Measurements from ENCODE around the gene SFI1.
"Not testable (repeated sequence)": the region's sequence is repeated elsewhere in the genome, so short reads cannot be mapped to it uniquely, and the experiment has no call there.

Gene SFI1

DNA sequence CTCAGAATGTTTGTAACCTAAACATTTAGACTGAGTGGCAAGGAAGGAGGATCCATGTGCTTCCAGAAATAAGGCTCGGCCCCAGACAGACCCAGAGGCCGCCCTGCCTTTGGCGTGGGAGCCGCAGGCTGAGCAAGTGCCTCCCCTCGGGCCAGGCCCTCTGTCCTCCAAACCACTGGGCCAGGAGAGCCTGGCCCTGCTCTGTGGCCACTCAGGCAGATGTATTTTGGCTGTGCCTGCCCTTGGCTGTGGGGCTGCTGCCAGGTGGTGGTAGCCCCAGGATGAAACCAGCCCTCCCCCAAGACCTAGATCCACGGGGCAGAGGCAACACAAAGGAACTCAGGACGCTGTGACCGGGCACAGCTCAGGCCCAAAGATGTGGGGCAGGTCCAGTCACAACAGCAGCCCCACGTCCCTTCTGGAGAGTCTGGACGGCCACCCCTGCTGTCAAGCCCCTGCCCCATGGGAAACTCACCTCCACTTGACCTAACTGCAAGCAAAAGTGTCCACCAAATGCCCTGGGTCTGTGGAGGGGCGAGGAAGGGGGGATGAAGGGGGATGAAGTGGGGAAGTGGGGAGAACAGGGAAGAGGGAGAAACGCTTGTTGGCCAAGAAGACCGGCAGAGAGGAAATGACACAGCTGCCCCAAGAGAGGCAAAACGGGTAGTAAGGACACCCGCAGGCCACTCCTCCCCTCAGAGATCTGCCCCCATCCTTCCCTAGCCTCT lies 141.7 kb downstream of the SFI1 start:
- DNase-seq: no peak

DNA sequence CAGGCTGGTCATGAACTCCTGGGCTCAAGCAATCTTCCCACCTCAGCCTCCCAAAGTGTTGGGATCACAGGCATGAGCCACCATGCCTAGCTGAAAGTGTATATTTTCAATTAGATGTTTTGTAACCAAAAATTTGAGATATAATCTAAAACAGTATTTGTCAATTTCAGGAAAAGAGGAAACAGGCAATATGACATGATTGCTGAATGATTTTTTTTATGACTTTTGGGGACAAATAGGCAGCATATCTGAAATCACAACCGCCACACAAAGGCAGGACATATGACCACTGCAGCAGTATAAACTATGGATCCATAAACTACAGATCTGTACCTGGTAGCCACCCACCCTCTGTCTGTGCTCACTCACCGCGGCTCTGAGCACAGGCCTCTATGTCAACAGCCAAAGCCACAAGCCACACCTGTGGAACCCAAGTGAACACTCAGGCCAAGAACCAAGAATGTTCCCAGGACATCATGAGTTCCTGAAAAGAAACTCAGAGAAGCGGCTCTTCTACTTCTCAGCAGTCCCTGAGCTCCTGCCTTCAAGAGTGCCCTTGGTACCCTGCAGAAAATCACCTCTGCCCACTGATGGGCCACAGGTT lies 143.2 kb downstream of the SFI1 start:
- DNase-seq: no peak

GRCh38 chr22:31646186-31647019 lies 150.1 kb downstream of the SFI1 start:
- no peak for DNase-seq

DNA sequence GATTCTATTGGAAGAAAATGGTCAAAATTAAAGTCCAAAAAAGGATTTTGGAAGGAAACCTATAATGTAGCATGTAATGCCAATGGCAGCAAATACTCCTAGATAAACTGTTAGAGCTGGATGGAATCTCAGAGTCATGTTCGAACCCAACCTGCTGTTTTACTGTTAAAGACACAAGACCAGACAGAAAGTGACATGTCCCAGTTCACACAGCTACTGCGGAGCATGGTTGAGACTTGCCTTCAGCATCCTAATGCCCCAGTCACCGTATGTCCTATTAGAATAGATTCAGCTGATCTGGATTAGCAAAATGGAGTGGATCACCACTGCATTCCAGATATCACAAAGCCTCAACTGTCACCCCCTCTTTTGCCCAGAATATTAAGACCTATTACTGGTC lies 150.7 kb downstream of the SFI1 start:
- no peak for DNase-seq

- DNase-seq: no peak
Measured at GRCh38 chr22:31647523-31648320, 151.4 kb downstream of the SFI1 start.

GRCh38 chr22:31650391-31650790 lies 154.1 kb downstream of the SFI1 start:
- no peak for DNase-seq

- no peak for DNase-seq
Measured at GRCh38 chr22:31651664-31652063, 155.3 kb downstream of the SFI1 start.

DNA sequence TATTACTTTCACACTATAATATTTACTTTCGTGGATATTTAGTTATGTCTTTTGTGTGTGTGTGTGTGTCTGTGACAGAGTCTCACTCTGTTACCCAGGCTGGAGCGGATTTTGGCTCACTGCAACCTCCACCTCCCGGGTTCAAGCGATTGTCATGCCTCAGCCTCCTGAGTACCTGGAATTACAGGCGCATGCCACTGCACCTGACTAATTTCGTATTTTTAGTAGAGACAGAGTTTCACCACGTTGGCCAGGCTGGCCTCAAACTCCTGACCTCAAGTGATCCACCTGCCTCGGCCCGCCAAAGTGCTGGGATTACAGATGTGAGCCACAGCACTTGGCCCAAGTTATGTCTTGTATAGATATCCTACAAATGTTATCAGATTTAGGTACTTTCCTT lies 155.8 kb downstream of the SFI1 start:
- no peak for DNase-seq

DNA sequence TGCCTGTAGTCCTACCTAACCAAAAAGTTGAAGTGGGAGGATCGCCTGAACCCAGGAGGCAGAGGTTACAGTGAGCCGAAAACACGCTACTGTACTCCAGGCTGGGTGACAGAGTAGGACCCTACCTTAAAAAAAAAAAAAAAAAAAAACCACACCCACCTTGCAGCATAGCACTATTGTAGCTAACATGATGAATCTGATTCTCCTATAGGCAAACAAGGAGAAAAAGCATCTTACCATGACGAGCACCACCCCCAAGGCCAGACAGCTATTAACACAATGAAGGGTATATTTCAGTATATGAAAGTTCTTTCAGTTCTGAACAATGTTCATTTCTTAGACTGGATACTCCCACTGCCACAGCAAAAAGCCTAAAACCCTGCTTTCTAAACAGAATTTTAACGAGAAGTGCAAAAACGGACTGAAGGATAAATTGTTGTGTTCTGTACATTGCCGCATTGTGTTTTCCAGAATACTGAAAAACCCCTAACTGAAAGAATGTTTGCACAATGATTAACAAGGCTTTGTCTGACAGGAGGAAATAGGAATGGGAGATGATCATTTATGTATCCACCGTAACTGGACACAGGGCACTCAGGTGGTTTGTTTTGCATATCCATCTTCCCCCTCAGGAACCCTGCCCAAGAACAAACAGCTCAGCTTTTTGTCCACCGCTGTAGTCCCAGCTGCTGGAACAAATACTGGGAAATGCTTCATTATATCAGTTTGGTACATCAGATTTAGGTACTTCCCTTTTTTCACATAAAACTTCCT lies 156.8 kb downstream of the SFI1 start:
- no peak for DNase-seq

GRCh38 chr22:31653944-31654343 lies 157.6 kb downstream of the SFI1 start:
- no peak for DNase-seq

GRCh38 chr22:31654408-31654807 lies 158.1 kb downstream of the SFI1 start:
- no peak for DNase-seq

GRCh38 chr22:31659246-31659645 lies 162.9 kb downstream of the SFI1 start:
- DNase-seq: no peak

DNA sequence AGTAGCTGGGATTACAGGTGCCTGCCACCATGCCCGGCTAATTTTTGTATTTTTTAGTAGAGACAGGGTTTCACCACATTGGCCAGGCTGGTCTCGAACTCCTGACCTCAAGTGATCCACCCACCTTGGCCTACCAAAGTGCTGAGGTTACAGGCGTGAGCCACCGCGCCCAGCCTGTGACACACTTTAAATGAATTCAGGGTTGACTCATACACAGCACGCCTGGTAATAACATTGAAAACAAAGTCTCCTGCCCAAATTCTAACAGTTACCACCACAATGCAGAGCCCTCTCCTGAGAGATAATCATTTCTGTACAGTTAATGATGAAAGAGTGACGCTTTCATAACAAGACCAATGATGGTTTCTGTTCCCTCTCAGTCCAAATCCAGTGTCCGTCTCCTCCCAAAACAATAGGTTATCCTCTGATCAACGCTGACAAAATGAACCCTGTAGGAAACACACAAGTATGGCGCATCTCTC lies 164.6 kb downstream of the SFI1 start:
- not testable (repeated sequence) for DNase-seq

DNA sequence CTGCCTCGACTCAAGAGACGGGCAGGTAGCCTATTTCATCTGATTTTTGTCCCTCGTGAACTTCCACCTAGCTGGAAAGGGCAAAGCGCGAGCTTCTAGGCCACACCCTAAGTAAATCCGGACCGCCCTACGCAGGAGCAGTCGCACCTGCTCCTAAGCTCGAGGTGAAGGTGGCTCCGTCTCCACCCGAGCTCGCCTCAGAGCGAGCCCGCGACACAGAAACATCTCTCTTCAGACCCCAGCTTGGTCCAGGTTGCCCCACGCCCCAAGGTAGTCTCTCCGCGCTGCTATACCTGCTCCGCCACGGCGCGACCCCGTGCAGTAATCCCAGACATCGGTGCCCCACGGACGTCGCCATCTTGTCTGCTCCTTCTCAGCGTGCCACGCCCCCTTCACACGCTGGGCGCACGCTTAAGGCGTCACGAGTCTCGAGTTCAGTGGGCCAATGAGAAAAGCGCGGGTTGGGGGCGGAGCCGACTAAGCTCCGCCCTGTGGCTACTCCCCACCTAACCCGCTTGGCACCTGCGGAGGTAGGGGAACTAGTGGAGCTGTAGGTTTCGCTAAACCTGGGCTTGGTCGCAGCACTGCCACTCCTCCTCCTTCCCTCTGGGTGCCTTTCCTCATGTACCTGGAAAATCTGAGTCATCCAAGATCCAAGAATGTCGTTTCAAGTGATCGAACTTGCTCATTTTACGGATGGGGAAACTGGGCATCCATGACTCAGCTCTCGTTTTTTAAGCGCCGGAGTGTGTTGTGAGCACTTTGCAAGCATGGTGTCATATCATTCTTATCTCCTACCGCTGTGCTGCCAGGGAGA lies 165.7 kb downstream of the SFI1 start, which contains the start of gene PISD:
Gene PISD, minus strand, starts transcription at position 365 of the 817 bp plus-strand sequence. Its CDS starts 7 bp downstream, at position 358.
- DNase-seq: peak; percentile 97

GRCh38 chr22:31662668-31663037 lies 166.3 kb downstream of the SFI1 start:
- no peak for DNase-seq

All from NCI-H82 (cell line).